Pancreas (tissue), 10 donors: ENCODE results near the gene TMEM63A. TPM values are rescaled to one million over a fixed set of nuclear protein-coding genes. Genes with fewer than 3 reads are reported as not detected.

Experiments used
- ATAC-seq, 4 donors: fragments of 200-7000 bp; cut with Tn5 transposase; one replicate each; pipeline versions ENCODE4 v1.8.0 to v1.9.1; 2020; ENCODE audit warnings: mild to moderate bottlenecking in 4 of 4, moderate library complexity in 4 of 4
- DNase-seq, 6 donors: peaks; one replicate each; pipeline ENCODE4 v3.0.0-alpha.2; 2020
- FAIRE-seq: peaks from 2 replicates; lab custom pipeline; 2012; peaks lifted over from hg19 to GRCh38; lab: Jason Lieb, UNC
- H3K27ac ChIP-seq, 4 donors: fragments of 200-600 bp; sonication (generic); 1 replicate in 3 of 4; 2 replicates in 1 of 4; pipeline versions ENCODE4 v1.5.0 to v1.8.0; 2020
- H3K27me3 ChIP-seq, 4 donors: fragments of 200-600 bp; one replicate each; pipeline ENCODE4 v1.8.0; 2021
- H3K36me3 ChIP-seq, 3 donors: fragments of 200-600 bp; sonication (generic) in 1 of 3; one replicate each; pipeline versions ENCODE4 v1.5.0 to v1.8.0; 2020 to 2021
- H3K4me1 ChIP-seq, 3 donors: fragments of 200-600 bp; one replicate each; pipeline ENCODE4 v1.8.0; 2021
- H3K4me3 ChIP-seq, 4 donors: fragments of 200-600 bp; sonication (generic) in 2 of 4; one replicate each; pipeline versions ENCODE4 v1.5.0 to v1.8.0; 2020 to 2021
- H3K9me3 ChIP-seq, 4 donors: fragments of 200-600 bp; one replicate each; pipeline ENCODE4 v1.8.0; 2021
- WGBS, 2 donors: extraction: QIAGEN DNeasy Blood & Tissue Kit; methylation state at CpG; one replicate each; pipeline ENCODE4 v1.1.7; 2013; 5-methylcytosine and 5-hydroxymethylcytosine counted together
- intact Hi-C, 3 donors: fragments of 100-400 bp; cut with DNase I; formaldehyde crosslinking; loops; one replicate each; pipeline versions ENCODE4 v1.11.1 to v1.14.2; 2022
- polyA plus RNA-seq, 2 donors: library from polyadenylated mRNA; stranded (reverse); fragments of 200-250 nt; gene quantifications; one replicate each; pipeline ENCODE4 v1.2.3, GENCODE V29; 2013
- total RNA-seq, 6 donors: library from RNA; stranded (reverse); fragmentation: NEBNext Ultra II Directional in 4 of 6; extraction: Animal tissue kit (Norgen Biotek cat#: 25700) in 4 of 6; gene quantifications; one replicate each; pipeline versions ENCODE4 v1.2.1 to v1.2.4, GENCODE V29; 2021 to 2023
- TF ChIP-seq, protein P1 (sequence below), 4 donors: fragments of 200-600 bp; sonication (generic) in 3 of 4; IDR thresholded peaks; one replicate each; pipeline versions ENCODE4 v1.5.0 to v1.8.0; 2021; ENCODE audit warnings: antibody characterized with exemption in 4 of 4
- donor health status: healthy with polysubstance abuse.
- donor health status: DM: no; HTN: no; CAD: no; lungs with moderate emphysema.
- donor health status: DM: no; HTN: no; CAD: no.
- donor health status: control.
- donor health status: control.
- donor health status: Bipolar disorder and iron deficiency.
- donor health status: DM: yes; HTN: yes; CAD: no.
- donor health status: DM: no; HTN: no; CAD: no.
- donor health status: DM: no; HTN: no; CAD: no.
- donor health status: DM: yes; HTN: yes; CAD: no.

The TMEM63A gene
- total and polyA plus RNA-seq, 8 donors: 56.3 to 185 (median 84.0) TPM

DNA sequence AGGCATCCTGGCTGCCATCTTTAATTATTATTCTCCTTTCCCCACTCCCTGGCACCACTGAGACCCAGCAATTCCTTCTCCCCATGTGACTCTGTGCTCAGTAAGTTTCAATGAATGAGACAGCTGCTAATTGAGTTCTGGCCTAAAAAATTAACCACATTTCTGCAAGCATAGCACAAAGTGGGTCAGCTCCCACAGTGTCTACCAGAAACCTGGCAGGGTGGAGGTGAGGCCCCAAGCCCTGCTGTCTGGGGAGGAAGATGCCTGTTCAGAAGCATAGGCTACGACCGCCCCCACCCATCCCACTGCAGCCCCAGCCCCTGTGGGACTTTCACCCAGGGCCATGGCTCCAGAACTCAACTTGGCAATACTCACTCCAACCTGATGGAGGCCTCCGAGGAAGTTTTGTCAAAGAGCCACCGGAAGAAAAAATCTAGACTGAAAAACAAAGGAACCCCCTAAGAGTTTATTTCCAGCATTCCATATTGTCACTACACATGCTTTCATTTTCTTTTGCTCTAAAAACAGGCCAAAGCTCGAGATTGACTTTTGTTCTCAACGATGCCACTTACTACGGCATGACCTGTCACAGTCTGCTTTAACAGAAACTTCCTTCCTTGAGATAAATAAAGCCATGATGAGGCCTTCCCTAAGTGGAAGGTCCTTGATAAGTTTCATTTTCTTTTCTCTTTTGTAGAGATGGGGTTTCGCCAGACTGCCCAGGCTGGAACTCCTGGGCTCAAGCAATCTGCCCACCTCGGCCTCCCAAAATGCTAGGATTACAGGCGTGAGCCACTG lies 26.5 kb downstream of the TMEM63A start:
- H3K4me1 ChIP-seq: peaks cover 0 to 10% (median 4%) of the 10 kb centered on the region in 3 donors
- peak overlapping the region in 1 of 4 donors; percentile 22 for H3K27ac ChIP-seq
- TF ChIP-seq, protein P1, sequence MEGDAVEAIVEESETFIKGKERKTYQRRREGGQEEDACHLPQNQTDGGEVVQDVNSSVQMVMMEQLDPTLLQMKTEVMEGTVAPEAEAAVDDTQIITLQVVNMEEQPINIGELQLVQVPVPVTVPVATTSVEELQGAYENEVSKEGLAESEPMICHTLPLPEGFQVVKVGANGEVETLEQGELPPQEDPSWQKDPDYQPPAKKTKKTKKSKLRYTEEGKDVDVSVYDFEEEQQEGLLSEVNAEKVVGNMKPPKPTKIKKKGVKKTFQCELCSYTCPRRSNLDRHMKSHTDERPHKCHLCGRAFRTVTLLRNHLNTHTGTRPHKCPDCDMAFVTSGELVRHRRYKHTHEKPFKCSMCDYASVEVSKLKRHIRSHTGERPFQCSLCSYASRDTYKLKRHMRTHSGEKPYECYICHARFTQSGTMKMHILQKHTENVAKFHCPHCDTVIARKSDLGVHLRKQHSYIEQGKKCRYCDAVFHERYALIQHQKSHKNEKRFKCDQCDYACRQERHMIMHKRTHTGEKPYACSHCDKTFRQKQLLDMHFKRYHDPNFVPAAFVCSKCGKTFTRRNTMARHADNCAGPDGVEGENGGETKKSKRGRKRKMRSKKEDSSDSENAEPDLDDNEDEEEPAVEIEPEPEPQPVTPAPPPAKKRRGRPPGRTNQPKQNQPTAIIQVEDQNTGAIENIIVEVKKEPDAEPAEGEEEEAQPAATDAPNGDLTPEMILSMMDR (IDR thresholded peaks at IDR 0.05): no peak
- H3K9me3 ChIP-seq: no peaks in the 10 kb centered on the region
- no peaks in the 10 kb centered on the region for H3K27me3 ChIP-seq
- intact Hi-C loops: no loop called here
- WGBS, 2 donors: 83 to 85% methylated on average over 10 of the region's 10 CpGs
- peaks cover 0 to 74% (median 41%) of the 10 kb centered on the region in 3 donors for H3K36me3 ChIP-seq
- ATAC-seq: no peak
- FAIRE-seq: no peak
- no peak for DNase-seq
- no peak overlapping the region for H3K4me3 ChIP-seq

DNA sequence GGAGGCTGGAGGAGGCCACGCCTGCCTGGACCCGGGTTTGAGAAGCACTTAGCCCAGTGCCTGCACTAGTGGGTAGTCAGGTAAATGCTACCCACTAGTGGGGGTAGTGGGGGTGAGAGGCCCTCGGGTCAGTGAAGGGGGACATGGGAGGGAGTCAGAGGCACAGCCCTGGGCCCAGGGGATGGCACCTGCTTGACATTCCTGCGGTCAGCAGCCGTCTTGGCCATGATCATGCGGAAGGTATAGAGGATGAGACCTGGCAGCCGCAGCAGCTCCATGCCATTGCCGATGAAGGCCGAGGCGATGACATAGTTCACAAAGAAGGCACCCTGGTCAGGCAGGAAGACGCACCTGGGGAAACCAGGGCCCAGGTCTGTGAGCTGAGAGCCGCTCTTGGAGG lies 28.7 kb downstream of the TMEM63A start:
- peak in 1 of 6 donors; percentile 60 for DNase-seq
- Histone ChIP-seq H3K9me3 (no peaks in the 10 kb centered on the region), H3K27me3 (no peaks in the 10 kb centered on the region), H3K27ac (no peak overlapping the region), H3K4me1 (peaks cover 0 to 11% (median 4%) of the 10 kb centered on the region in 3 donors), H3K4me3 (no peak overlapping the region), H3K36me3 (peaks cover 0 to 55% (median 35%) of the 10 kb centered on the region in 3 donors)
- intact Hi-C loops: no loop called here
- WGBS, 2 donors: 88 to 96% methylated on average over 12 of the region's 12 CpGs
- no peak for ATAC-seq
- no peak for FAIRE-seq
- TF ChIP-seq, protein P1 (IDR thresholded peaks at IDR 0.05): no peak

DNA sequence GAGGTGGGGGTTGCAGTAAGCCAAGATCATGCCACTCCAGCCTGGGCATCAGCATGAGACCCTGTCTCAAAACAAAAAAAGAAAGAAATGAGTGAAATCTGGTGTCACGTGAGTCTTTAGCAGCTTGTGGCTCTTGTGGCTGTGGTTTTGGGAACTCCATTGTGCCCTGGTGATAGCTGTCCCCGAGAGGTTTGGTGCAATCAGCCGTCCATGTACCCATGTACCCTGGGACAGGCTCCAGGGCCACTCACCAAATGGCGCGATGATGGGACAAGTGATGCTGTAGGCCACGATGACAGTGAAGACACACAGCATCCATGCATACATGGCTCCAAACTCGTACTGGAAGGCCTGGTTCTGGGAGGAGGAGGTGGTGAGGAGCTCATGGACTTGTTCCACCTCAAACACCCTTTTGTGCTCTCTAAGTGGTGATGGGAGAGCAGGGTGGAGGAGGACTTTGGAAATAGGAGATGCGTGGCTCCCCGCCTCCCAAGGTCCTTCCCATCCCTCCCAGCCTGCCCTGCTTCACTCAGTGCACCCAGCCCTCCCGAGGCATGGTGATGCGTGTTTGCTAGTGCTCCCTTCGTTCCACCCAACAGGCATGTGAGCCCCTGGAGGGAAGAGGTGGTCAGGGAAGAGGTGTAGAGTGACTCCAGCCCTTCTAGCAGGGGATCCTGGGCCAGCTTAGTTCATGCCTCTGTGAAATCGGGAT lies 29.6 kb downstream of the TMEM63A start:
- TF ChIP-seq, protein P1 (IDR thresholded peaks at IDR 0.05): no peak
- no peak for FAIRE-seq
- H3K27me3 ChIP-seq: no peaks in the 10 kb centered on the region
- peaks cover 0 to 46% (median 34%) of the 10 kb centered on the region in 3 donors for H3K36me3 ChIP-seq
- intact Hi-C loops: no loop called here
- H3K9me3 ChIP-seq: no peaks in the 10 kb centered on the region
- 95% methylated on average over 13 of the region's 13 CpGs for WGBS, 2 donors
- H3K4me3 ChIP-seq: no peak overlapping the region
- peak overlapping the region in 2 of 4 donors; percentile 30 to 41 for H3K27ac ChIP-seq
- DNase-seq: peak in 1 of 6 donors; percentile 63
- no peak for ATAC-seq
- H3K4me1 ChIP-seq: peaks cover 4 to 20% (median 6%) of the 10 kb centered on the region in 3 donors

DNA sequence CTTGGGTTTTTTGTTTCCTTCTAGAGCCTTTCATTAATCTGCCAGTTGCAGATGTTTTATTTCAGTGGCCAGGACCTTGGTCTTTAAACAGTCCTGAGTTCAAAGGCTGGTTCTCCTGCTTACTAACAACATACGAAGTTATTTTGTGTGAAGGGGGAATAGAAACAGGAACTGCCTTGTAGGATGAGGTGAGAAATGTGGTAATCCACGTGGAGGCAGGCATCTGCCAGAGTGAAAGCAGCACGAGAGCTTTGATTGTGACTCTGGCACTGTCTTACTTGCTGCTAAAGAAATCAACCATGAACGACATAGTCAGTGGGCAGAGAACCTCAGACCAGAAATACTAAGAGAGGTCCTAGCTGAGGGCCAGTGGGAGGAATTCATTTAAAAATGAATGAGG lies 30.4 kb downstream of the TMEM63A start:
- FAIRE-seq: no peak
- Histone ChIP-seq H3K9me3 (no peaks in the 10 kb centered on the region), H3K4me3 (no peak overlapping the region), H3K4me1 (peaks cover 6 to 26% (median 12%) of the 10 kb centered on the region in 3 donors), H3K36me3 (peaks cover 0 to 52% (median 33%) of the 10 kb centered on the region in 3 donors), H3K27me3 (no peaks in the 10 kb centered on the region), H3K27ac (peak overlapping the region in 2 of 4 donors; percentile 30 to 41)
- 30 to 32% methylated on average over 4 of the region's 4 CpGs for WGBS, 2 donors
- ATAC-seq: peak in 1 of 4 donors; percentile 24
- no peak for DNase-seq
- TF ChIP-seq, protein P1 (IDR thresholded peaks at IDR 0.05): no peak
- intact Hi-C loops: no loop called here
